ENCODE measurements around the gene RPS17.
"Not testable (repeated sequence)": the region's sequence is repeated elsewhere in the genome, so short reads cannot be mapped to it uniquely, and the experiment has no call there.

Gene RPS17

GRCh38 chr15:82505842-82506241 is 34.4 kb downstream of the RPS17 start:
- DNase-seq = not testable (repeated sequence)

- DNase-seq = not testable (repeated sequence)
These were observed 36.2 kb downstream of the RPS17 start for GRCh38 chr15:82504074-82504473.

GRCh38 chr15:82502700-82503339 is 37.4 kb downstream of the RPS17 start:
- DNase-seq = not testable (repeated sequence)

- DNase-seq = not testable (repeated sequence)
These were observed 39.5 kb downstream of the RPS17 start for GRCh38 chr15:82500772-82501171.

- DNase-seq = not testable (repeated sequence)
These were observed 42.3 kb downstream of the RPS17 start for GRCh38 chr15:82497978-82498377.

GRCh38 chr15:82488250-82488649 is 52.0 kb downstream of the RPS17 start:
- not testable (repeated sequence) for DNase-seq

- DNase-seq = not testable (repeated sequence)
These were observed 53.2 kb downstream of the RPS17 start for GRCh38 chr15:82487045-82487444.
